GM20431 (cell line): ENCODE data around the gene TSN.
"Not testable (repeated sequence)": the region's sequence is repeated elsewhere in the genome, so short reads cannot be mapped to it uniquely, and the experiment has no call there.

Experiments
- in situ Hi-C: fragments of 300-500 bp; cut with MseI, MboI; formaldehyde crosslinking; loops from one replicate; pipeline ENCODE4 v1.15.0; 2020; ENCODE audit warnings: low sequenced_read_pairs; ENCODE audit not compliant: unreplicated experiment

The TSN gene

DNA sequence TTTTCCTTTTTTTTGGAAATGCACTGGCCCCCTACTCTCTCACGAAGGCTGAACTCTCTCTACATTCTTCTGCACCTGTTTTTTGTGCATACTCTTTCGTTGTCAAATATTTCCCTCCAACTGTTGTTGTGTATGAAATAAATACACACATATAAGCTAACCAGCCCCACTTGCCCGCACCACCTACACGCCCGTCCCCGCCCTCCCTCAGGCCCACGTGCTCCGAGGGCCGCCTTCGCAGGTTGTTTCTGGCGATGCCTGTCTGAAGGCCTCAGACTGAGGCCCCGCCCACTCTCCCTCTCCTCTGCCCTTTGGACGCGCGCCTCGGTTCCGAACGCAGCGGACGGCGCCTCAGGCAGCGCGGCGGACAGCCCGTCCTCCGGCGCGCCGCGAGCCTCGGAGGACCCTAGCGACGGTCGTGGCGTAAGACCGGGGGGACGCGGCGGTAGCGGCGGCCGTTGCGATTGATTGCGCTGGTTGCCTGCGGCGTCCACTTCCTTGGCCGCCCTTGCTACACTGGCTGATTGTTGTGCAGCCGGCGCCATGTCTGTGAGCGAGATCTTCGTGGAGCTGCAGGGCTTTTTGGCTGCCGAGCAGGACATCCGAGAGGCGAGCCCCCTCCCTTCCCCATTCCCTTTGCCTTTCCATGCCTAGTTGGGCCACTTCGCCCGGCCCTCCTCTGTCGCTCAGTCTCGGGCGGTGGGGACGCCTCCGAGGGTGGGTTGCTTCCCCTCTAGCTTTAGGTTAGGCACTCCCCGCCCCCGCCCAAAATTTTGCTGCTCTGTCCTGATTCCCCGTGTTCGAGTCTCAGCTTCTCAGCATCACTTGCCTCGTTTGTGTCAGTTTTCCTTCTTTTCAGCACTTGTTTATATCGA, at the start of gene TSN:
Gene TSN (plus strand): TSS at position 415 of the 875 bp plus-strand sequence. CDS start 129 bp downstream, at position 544.
- in situ Hi-C loops = no loop called here

DNA sequence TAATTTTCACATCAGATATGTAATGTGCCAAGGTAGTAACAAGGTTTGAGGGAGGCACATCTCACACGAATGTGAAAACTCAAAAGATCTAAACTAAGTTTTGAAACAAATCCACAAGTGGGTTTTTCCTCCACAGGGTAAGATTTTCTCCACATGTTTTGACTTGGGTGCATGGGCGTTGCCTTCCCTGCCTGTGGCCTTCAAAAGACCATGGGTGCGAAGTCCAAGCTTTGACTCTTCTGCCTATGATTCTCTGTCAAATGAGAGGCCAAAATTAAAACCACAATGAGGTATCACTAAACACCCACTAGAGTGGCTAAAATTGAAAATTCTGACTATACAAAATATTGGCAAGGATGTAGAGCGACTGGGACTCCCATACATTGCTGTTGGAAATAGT, 49.5 kb upstream of the TSN start:
- in situ Hi-C loops = loop anchor here (25.0 kb wide), 1 partner anchor 294 kb away; no protein-coding TSS in a partner anchor

DNA sequence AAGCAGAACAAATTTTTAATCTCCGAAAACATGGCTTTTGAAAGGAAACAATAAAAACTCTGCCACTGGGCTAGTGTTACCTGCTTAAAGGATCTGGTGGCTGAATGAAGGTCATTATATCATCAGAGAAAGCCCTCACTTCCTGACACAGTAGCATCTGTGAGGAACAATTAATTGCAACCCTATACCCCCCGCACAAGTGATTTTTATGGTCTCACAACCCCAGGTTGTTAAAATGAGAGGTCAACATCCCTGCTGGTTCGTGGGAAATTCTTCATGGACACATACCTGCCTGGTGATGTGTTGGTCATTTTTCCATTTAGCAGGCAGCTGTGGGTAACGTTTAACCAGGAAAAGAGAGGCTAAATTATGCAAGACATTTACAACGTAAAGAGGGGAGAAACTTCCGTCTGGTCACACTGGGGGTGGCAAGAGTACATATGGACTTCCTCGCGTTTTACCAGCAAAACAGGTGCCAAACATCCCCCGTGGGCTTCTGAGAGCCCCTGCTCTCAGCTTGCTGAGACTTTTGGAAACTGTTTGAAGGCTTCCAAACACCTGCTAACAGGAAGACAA, 48.0 kb upstream of the TSN start:
- in situ Hi-C loops = loop anchor here (25.0 kb wide), 1 partner anchor 295 kb away; no protein-coding TSS in a partner anchor

DNA sequence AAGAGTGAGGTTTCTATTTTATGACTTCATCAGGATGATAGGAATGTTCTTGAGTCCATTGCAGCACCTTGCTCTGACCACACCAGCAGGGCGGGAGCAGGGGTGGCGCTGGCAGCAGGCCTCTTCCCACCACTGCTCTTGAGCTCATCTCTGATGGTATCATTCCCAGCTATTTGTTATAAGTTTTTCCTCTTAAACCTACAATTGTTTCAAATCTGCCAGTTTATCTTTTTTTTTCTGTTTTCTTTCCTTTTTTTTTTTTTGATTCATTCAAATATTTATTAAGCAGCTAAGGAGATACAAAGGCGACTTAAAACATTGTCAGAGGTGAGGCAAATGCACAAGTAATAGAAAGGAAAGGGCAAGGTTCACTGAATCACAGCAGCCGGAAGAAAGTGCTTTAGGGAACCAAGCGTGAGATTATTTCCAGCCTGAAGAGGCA, 47.5 kb upstream of the TSN start:
- in situ Hi-C loops = loop anchor here (25.0 kb wide), 1 partner anchor 296 kb away; no protein-coding TSS in a partner anchor

DNA sequence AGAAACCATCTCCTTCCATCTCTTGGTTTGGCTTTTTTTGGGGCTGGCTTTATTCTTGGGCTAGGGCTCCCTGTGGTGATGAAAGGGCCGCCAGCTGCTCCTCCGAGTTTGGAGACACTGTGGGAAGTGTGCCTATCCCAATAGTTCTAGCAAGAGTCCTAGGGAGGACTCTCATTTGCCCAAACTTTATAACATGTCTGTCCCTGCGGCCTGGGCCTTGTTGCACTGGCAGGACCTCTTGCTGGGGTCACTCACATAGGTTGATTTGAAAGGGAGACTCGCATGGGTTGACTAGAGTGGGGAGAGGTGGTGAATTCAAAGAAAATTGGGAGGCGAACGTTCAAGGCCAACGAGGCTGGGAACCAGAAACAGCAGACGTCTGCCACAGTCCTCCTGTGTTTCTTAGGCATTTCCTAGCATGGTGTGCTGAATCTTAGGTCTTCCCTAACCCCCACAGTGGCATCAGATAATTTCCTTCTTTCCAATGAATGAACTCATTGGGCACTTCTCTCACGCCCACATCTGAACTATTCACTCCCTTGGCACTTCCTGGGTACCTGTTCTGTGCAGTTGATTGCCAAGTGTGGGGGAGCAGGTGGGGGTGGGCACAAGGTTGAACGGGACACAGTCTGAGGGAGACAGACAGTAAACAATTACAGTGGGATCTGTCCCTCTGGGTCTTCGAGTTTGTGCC, 45.5 kb upstream of the TSN start:
- in situ Hi-C loops = loop anchor here (25.0 kb wide), 1 partner anchor 298 kb away; no protein-coding TSS in a partner anchor

DNA sequence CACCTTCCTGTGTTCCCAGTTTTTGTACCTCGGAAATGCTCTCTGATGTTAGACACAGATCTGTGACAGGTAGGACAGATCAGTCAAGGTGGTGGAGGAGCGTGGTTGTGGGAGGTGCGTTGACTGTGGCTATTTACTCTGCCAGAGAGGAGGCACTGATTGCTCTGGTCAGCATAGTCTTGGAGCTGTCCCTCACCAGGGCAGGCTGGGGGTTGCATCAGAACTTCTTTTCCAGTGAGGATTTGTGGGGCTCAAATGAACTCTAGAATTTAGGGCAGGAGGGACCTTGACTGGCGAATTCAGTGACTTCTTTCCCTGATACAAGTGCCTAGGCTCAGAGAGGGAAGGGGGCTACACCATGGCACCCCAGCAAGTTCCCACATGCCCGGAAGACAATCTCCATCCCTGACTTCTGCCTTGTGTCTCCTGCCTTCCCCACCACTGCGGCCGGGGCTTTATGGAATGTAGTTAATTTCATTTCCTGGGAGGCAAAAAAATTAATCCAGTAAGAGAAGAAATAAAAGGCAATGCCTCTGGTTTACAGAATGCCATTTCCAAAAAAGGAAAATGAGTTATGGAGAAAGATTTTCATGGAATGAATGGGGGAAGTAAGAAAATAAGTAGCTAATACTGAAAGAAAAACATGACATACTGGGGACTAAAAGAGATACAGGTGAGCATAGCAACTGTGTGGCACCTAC, 44.8 kb upstream of the TSN start:
- in situ Hi-C loops = loop anchor here (25.0 kb wide), 1 partner anchor 298 kb away; no protein-coding TSS in a partner anchor

DNA sequence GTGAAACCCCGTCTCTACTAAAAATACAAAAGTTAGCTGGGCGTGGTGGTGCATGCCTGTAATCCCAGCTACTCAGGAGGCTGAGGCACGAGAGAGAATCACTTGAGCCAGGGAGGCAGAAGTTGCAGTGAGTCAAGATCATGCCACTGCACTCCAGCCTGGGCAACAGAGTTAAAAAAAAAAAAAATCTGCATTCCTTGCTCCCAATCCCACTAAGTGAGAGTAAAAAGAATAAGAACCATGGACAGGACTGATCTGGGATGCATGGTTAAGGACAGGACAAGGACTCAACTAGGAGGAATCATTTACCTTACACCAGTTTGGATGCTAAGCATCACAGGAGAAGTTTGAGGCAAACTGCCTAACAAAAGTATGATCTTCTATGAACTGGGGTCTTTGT, 44.0 kb upstream of the TSN start:
- in situ Hi-C loops = loop anchor here (25.0 kb wide), 1 partner anchor 299 kb away; no protein-coding TSS in a partner anchor

DNA sequence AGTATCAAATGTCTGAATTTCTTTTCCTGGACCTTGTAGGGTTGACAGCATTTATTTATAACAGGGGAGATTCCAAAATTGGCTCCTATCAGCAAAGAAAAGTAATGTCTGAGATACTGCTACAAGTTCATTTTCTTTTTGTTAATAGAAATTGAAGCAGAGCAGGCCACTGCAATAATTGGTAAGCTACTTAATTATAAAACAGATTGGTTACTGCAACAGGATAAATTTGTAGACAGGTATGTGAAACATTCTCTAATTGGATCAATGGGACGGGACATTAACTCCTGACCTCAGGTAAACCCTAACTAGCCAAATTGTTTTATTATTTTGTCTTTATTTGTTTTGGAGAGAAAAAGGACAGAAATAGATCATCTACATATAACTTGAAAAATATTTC, 39.3 kb upstream of the TSN start:
- in situ Hi-C loops = loop anchor here (25.0 kb wide), 1 partner anchor 304 kb away; no protein-coding TSS in a partner anchor

DNA sequence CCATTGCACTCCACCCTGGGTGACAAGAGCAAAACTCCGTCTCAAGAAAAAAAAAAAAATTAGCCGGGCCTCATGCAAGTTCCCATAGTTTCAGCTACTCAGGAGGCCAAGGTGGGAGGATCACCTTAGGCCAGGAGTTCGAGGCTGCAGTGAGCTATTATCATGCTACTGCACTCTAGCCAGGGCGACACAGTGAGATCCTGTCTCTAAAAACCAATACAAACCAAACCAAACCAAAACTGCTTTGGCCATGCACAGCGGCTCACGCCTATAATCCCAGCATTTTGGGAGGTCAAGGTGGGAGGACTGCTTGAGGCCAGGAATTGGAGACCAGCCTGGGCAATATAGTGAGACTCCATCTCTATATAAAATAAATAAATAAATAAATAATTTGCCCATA, 37.9 kb upstream of the TSN start:
- in situ Hi-C loops = loop anchor here (25.0 kb wide), 1 partner anchor 305 kb away; no protein-coding TSS in a partner anchor

DNA sequence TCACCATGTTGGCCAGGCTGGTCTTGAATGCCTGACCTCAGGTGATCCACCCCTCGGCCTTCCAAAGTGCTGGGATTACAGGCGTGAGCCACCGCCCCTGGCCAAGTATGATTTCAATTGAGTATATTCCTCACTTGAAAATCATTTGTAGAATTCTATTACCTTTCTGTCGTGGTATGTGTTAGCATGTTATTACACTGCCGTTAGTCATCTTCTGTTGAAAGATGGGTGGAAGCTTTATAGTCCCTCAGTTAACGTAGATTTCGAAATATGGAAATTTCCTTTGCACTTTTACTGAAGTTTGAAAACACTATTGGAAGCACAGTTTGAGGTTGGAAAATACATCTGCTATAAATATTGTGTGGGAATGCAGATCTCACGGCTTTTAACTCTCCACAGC, 33.5 kb upstream of the TSN start:
- in situ Hi-C loops = loop anchor here (10.0 to 25.0 kb wide), 2 partner anchors 197 to 310 kb away; no protein-coding TSS in a partner anchor

DNA sequence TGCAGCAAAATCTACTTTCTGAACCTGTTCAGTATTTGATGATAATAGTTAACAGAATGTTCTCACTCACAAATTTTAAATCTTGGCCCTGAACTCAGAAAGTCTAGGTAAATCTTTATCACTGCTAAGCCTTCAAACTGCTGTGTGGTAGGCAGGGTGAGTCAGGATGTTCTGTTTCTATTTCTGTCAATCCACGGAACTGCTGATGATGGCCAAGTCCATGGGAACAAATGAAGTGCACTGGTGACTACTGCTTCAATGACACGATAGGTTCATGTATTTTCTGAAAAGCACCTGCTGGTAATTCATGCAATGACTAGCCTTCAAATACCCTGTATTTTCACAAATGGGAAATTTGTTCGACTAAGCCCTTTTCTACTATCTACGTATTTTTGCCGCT, 33.0 kb upstream of the TSN start:
- in situ Hi-C loops = loop anchor here (10.0 to 25.0 kb wide), 2 partner anchors 198 to 310 kb away; no protein-coding TSS in a partner anchor

DNA sequence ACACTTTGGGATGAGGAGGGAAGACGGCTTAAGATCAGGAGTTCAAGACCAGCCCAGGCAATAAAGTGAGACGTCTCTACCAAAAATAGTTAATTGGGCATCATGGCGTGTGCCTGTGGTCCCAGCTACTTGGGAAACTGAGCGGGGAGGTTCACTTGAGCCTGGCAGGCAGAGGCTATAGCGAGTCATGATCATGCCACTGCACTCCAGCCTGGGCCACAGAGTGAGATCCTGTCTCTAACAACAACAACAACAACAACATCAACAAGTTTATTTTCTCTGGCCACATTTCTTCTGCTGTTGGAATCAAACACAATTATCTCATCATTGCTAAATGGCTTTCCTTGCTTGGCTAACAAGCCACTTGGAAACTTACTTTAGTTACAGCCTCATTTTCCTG, 32.1 kb upstream of the TSN start:
- in situ Hi-C loops = loop anchor here (10.0 to 25.0 kb wide), 2 partner anchors 199 to 311 kb away; no protein-coding TSS in a partner anchor

DNA sequence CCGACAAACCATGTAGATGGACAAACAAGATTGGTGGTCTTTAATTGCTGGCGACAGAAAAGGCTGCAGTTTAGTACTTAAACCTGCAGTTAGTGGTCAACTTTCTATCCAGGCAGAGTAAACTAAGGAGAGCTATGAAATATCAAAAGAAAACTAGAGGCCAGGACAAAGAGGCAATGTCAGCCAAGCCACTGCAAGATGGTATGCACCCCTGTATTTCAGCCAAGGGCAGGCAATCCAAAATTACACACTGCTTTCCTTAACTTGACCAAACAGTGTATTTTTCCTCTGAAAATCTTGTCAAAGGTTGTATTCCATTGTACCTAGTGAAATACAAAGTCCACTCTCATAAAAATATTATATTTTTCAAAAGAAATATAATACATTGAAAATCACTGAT, 28.1 kb upstream of the TSN start:
- in situ Hi-C loops = loop anchor here (10.0 kb wide), 1 partner anchor 203 kb away; no protein-coding TSS in a partner anchor

DNA sequence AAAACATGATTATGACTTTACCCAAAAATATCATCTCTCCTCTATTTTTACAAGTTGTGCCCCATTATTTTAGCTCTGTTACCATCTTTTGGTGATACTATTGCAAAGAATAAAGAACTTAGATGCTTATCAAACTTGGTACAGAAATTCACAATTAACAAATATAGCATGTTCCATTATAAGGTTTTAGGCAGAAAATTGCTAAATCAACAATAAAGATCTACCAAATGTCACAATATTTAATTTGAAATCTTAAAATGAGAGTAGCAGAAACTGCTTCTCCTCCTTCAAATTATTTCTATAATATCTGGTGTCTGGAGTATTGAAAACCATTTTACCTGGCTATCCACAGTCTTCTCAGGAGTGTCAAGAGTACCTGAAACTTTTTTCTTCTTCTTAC, 27.5 kb upstream of the TSN start:
- in situ Hi-C loops = loop anchor here (10.0 kb wide), 1 partner anchor 203 kb away; no protein-coding TSS in a partner anchor

DNA sequence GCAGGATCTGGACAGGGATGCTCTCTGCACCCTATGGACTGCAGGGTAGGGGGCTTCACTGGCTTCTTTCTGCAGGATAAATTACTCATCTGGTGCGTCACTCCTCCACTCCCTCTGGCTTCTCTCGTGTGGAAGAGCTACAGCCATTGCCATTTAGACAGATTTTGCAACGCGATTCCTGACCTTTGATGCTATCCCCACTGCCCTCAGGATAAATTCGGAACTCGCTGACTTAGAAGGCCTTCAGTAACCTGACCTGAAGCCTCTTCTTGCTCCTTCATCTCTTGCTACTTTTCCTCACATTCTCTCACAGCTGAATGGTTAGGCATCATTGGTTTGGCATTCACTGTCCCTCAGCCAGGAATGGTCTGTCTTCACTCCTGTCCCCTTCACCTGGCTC, 24.1 kb upstream of the TSN start:
- in situ Hi-C loops = no loop called here

DNA sequence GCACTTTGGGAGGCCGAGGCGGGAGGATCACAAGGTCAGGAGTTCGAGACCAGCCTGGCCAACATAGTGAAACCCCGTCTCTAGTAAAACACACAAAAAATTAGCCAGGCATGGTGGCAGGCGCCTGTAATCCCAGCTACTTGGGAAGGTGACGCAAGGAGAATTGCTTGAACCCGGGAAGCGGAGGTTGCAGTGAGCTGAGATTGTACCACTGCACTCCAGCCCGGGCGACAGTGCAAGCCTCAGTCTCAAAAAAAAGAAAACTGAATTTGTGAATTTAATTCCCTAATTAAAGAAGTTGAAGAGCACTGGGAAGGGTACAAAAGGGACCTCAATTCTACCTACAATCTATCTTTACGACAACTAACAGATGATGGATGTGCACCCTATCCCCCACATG, 20.9 kb upstream of the TSN start:
- in situ Hi-C loops = not testable (repeated sequence)

DNA sequence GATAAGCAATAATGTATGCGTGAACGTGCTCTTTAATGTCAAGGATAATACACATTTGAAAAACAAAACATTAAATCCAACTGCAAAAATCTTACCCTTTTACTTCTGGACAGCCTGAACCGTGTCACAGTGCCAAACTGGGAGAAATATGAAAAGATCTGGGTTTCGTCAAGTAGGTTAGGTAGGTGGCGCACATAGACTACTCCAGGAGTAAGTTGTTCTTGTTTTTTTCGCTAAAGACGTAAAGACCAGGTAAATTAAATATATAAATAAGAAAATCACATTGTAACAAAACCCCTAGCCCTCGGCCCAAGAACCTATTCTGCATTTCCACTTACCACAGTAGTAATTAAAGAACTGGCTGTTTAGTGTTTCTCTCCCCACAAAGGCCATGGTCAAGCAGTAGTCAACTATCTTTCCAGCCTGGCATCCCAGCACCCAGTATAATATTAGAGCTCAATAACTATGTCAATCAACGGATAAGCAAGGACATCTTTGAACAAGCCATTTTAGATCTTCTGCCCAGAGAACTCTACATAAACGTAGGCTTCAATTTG, 19.9 kb upstream of the TSN start:
- in situ Hi-C loops = no loop called here

DNA sequence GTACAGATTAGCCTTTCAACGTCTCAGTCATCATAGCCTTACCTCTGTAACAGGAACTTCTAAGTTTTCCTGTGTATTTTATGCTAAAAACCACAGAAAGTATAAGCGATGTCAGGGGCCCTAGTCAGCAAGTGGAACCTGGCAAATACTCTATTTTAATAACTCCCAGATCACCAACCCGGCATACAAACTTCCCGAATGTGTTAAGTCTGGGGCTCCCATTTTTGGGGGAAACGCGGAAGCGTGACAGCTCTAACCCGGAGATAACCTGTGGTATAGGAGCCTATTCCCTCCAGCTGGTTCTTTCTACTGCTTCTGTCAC, 19.4 kb upstream of the TSN start:
- in situ Hi-C loops = no loop called here
